ENCODE results near the gene RANBP10. TPM values are rescaled to one million over a fixed set of nuclear protein-coding genes. Genes with fewer than 3 reads are reported as not detected.

RANBP10 gene
- total RNA-seq, 1 donor from 2014 or later, result 14.7 TPM

- intact Hi-C loops (cut with micrococcal nuclease), result loop anchor here (10.0 kb wide), 1 partner anchor 126 kb away; the partner anchor contains the start of genes RANBP10 and TSNAXIP1
- no peaks in the 10 kb centered on the region for H3K27me3 ChIP-seq (ENCODE audit: low read depth)
- no peak overlapping the region for H3K27ac ChIP-seq (replicated peaks)
- H3K9me3 ChIP-seq (replicated peaks), result no peaks in the 10 kb centered on the region
- no peak overlapping the region for H3K4me3 ChIP-seq
- peaks cover 18% of the 10 kb centered on the region for H3K4me1 ChIP-seq
- TF ChIP-seq CTCF (IDR thresholded peaks at IDR 0.05; ENCODE audit: borderline replicate concordance), result no peak
- no peak for DNase-seq
- peaks cover 5% of the 10 kb centered on the region for H3K36me3 ChIP-seq
Measured at GRCh38 chr16:67678354-67679023, 127.9 kb downstream of the RANBP10 start.

GRCh38 chr16:67677712-67678111, 128.6 kb downstream of the RANBP10 start:
- Histone ChIP-seq H3K4me1 (peaks cover 26% of the 10 kb centered on the region), H3K27me3 (ENCODE audit: low read depth) (no peaks in the 10 kb centered on the region), H3K27ac (replicated peaks) (no peak overlapping the region), H3K4me3 (no peak overlapping the region), H3K36me3 (peaks cover 5% of the 10 kb centered on the region), H3K9me3 (replicated peaks) (no peaks in the 10 kb centered on the region)
- DNase-seq, result no peak
- no peak for TF ChIP-seq CTCF (IDR thresholded peaks at IDR 0.05; ENCODE audit: borderline replicate concordance)
- intact Hi-C loops (cut with micrococcal nuclease), result loop anchor here (10.0 kb wide), 1 partner anchor 127 kb away; the partner anchor contains the start of genes RANBP10 and TSNAXIP1

- intact Hi-C loops (cut with micrococcal nuclease), result loop anchor here (10.0 kb wide), 1 partner anchor 128 kb away; the partner anchor contains the start of genes RANBP10 and TSNAXIP1
- no peak for TF ChIP-seq CTCF (IDR thresholded peaks at IDR 0.05; ENCODE audit: borderline replicate concordance)
- peaks cover 33% of the 10 kb centered on the region for H3K4me1 ChIP-seq
Measured at GRCh38 chr16:67676939-67677338, 129.4 kb downstream of the RANBP10 start.

GRCh38 chr16:67676516-67676915, 129.8 kb downstream of the RANBP10 start:
- peak overlapping the region; percentile 27 for H3K27ac ChIP-seq (replicated peaks)
- DNase-seq, result no peak
- intact Hi-C loops (cut with micrococcal nuclease), result loop anchor here (10.0 kb wide), 1 partner anchor 128 kb away; the partner anchor contains the start of genes RANBP10 and TSNAXIP1

More at GRCh38 chr16:67676939-67677338, 129.4 kb downstream of the RANBP10 start:
- no peaks in the 10 kb centered on the region for H3K27me3 ChIP-seq (ENCODE audit: low read depth)
- no peaks in the 10 kb centered on the region for H3K9me3 ChIP-seq (replicated peaks)
- peak overlapping the region; percentile 23 for H3K27ac ChIP-seq (replicated peaks)
- H3K4me3 ChIP-seq, result no peak overlapping the region
- H3K36me3 ChIP-seq, result peaks cover 5% of the 10 kb centered on the region
- no peak for DNase-seq

GRCh38 chr16:67675999-67676398, 130.4 kb downstream of the RANBP10 start:
- H3K4me3 ChIP-seq, result no peak overlapping the region
- intact Hi-C loops (cut with micrococcal nuclease), result loop anchor here (10.0 kb wide), 1 partner anchor 129 kb away; the partner anchor contains the start of genes RANBP10 and TSNAXIP1
- H3K36me3 ChIP-seq, result peaks cover 5% of the 10 kb centered on the region
- H3K9me3 ChIP-seq (replicated peaks), result no peaks in the 10 kb centered on the region
- TF ChIP-seq CTCF (IDR thresholded peaks at IDR 0.05; ENCODE audit: borderline replicate concordance), result no peak
- H3K27me3 ChIP-seq (ENCODE audit: low read depth), result no peaks in the 10 kb centered on the region
- H3K4me1 ChIP-seq, result peaks cover 33% of the 10 kb centered on the region
- DNase-seq, result no peak
- peak overlapping the region; percentile 27 for H3K27ac ChIP-seq (replicated peaks)

More at GRCh38 chr16:67676516-67676915, 129.8 kb downstream of the RANBP10 start:
- peaks cover 33% of the 10 kb centered on the region for H3K4me1 ChIP-seq
- no peaks in the 10 kb centered on the region for H3K27me3 ChIP-seq (ENCODE audit: low read depth)
- no peaks in the 10 kb centered on the region for H3K9me3 ChIP-seq (replicated peaks)
- H3K4me3 ChIP-seq, result no peak overlapping the region
- no peak for TF ChIP-seq CTCF (IDR thresholded peaks at IDR 0.05; ENCODE audit: borderline replicate concordance)
- peaks cover 5% of the 10 kb centered on the region for H3K36me3 ChIP-seq
